GM21390 (cell line): ENCODE measurements around the gene ACP3.
"Not testable (repeated sequence)": the region's sequence is repeated elsewhere in the genome, so short reads cannot be mapped to it uniquely, and the experiment has no call there.

Source experiments
- ATAC-seq: cut with Tn5 transposase; IDR thresholded peaks from one replicate; pipeline ENCODE4 v1.9.1; 2021; ENCODE audit not compliant: unreplicated experiment

The ACP3 gene, protein sequence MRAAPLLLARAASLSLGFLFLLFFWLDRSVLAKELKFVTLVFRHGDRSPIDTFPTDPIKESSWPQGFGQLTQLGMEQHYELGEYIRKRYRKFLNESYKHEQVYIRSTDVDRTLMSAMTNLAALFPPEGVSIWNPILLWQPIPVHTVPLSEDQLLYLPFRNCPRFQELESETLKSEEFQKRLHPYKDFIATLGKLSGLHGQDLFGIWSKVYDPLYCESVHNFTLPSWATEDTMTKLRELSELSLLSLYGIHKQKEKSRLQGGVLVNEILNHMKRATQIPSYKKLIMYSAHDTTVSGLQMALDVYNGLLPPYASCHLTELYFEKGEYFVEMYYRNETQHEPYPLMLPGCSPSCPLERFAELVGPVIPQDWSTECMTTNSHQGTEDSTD

DNA sequence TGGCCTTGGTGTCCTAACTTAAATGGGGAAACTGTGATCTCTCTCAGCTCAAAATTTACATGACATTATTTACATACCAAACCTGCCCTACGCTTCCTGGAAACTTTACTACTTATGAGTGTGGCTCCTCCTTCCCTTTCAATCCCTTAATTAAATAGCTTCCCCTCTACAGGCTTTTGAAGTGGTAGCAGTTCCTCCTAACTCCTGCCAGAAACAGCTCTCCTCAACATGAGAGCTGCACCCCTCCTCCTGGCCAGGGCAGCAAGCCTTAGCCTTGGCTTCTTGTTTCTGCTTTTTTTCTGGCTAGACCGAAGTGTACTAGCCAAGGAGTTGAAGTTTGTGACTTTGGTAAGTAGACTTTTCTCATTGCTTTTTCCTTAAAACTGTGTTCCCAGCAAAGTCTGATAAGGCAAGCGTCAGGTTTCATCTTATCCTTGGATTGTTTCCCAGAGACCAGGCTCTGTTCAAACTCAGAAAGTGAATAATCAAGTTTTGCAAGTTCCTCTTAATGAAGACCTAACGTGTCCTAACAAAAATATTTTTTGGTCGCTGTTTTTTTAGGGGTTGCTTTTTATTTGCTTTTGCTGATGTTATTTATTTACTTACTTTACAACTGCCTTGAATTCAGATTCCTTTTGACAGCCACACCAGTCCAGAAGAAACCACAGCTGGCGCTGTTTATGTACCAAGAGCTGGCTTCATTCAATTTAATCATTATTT is at the start of gene ACP3:
ACP3 (plus strand) TSS at position 179 of the 720 bp plus-strand sequence; CDS start at position 229, 50 bp downstream.
- ATAC-seq = no peak

DNA sequence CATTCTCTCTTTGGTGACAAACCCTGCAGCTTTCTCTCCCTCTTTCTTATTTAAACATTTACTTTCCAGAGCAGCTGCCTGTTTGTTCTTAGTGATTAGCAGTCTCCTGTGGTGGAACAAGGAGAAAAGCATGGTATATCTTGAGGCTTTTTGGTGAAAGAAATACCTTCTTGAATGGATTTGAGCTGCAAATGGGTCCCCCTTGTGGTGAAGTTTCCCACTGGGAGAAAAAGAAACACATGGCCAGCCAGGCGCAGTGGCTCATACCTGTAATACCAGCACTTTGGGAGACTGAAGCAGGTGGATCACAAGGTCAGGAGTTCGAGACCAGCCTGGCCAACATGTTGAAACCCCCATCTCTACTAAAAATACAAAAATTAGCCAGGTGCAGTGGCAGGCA is 48.3 kb upstream of the ACP3 start:
- no peak for ATAC-seq

DNA sequence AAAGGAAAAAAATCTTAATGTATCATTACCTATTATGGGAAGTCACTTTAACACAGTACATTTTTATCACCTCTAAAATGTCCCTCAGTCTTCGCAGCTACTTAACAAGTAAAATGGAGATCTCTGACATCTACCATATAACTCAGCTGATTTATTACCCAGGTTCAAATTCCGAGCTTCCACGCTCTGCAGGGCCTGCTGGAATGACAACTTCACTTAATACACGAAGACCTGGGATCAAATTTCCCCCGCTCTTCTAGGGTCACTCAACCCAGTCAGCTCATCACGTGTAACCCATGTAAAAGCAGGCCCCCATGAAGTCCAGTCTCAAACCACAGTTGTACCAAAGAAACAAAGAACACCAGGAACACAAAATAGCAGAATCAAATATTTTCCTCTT is 44.2 kb upstream of the ACP3 start:
- no peak for ATAC-seq

DNA sequence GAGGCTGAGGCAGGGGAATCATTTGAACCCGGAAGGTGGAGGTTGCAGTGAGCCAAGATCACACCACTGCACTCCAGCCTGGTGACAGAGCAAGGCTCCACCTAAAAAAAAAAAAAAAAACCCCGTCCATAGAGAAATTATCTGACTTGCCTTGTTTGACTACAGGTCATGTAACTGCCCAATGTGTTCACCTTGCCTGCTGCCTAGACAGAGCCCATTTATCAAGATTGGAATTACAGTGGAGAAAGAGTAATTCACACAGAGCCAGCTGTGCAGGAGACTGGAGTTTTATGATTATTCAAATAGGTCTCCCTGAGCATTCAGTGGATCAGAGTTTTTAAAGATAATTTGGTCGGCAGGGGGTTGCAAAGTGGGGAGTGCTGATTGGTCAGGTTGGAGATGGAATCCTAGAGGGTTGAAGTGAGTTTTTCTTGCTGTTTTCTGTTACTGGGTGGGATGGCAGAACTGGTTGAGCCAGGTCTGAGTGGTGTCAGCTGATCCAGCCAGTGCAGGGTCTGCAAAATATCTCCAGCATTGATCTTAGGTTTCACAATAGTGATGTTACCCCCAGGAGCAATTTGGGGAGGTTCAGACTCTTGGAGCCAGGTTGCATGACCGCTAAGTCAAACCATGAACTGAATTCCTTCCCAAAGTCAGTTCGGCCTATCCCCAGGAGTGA is 40.8 kb upstream of the ACP3 start:
- ATAC-seq = no peak

DNA sequence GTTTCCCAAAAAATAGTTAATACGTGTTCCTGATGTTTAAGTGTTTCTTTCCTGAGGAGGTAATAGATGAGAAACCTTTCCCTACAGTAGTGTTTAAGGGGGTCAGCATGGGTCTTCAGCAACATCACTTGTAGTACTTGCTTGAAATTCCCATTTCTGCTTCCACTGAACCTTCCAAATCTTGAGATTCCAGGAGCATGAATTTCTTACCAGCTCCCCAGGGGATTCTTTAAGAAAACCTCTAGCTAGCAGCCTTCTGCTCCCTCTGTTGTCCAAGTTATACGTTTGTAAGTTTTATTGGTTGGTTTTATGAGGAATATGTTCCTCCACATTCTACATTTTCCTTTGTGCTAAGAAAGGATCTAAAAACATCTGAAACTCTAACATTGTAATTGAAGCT is 38.2 kb upstream of the ACP3 start:
- no peak for ATAC-seq

DNA sequence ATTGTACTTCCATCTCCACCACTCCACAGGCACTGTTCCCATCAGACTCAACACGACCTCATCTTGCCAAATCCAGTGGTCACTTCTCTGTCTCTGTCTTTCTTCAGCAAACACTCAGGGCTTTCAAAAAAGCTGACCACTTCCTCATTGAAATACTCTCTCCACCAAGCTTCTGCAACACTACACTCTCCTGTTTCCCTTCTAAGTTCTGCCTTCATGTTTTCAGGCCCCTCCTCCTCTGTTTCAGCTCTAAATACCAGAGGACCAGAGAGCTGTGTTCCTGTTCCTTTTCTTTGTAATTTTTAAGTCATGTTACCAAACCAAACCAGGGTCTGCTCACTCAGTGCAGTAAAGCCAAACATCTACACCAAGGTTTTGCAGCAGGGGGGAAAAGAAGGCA is 33.8 kb upstream of the ACP3 start:
- no peak for ATAC-seq

DNA sequence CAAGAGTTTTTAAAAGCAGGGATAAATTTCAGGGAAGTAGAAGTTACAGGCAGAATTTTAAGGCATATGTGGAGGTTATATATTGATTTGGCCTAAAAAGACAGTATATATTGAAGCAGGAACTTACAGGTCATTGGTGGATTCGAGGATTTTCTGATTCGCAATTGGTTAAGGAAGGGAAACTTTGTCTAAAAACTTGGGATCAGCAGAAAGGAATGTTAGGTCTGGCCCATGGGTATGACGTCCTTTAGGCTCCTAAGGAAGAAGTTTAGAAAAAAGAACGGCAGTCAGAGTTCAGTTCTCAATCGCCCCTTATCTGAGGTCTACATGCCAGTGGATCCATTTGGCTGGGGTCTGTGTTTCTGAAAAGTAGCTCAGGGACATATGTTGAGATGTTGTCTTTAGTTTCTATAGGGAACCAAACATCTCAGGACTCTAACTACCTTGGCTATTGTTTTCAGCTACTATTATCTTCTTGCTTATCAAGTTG is 33.2 kb upstream of the ACP3 start:
- no peak for ATAC-seq

DNA sequence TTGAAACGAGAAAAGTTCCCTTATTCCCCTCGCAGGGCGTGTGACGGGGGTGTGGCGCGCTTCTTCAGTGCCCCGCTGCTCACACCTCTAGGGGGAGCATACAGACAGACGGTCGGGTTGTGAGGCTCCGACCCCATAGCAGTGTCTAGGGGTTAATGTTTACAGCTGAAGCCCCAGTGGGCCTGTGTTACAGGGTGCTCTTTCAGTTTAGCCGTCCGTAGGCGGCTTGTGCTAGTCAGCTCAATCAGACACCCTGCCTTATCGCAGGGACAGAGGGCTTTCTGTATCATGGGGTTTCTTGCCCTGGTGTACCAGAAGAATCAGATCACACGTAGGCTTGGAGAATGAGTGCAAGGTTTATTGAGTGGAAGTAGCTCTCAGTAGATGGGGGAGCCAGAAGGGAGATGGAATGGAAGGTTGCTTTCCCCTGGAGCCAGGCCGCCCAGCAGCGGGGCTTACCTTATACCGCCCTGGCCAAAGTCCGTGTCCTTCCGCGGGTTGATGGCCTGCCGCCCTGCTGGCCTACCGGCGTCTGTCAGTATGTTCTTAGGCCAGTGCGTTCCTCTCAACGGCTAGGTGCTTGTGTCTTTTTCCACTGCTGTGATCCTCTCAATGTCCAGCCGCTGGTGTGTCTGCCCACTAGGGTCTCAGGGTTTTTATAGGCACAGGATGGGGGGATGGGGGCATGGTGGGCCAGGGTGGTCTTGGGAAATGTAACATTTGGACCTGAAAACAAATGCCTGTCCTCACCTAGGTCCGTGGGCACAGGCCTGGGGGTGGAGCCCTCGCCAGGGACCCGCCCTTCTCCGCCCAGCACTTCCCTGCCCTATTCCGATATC is 32.2 kb upstream of the ACP3 start:
- ATAC-seq = no peak

DNA sequence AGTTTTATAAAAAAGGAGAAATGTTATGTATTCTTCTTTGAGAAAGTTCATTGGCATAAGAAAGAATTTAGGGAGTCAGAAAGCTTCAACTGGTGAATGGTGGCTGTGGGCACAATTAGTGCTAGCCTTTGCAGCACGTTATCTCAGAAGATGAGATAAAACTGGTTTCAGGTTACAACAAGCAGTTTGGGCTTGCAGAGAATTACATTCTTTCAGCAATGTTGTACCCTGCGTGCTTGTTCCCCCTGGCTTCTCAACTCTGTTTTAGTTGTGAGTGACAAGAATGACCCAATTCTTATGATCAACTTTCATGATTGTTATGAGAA is 31.6 kb upstream of the ACP3 start:
- no peak for ATAC-seq

DNA sequence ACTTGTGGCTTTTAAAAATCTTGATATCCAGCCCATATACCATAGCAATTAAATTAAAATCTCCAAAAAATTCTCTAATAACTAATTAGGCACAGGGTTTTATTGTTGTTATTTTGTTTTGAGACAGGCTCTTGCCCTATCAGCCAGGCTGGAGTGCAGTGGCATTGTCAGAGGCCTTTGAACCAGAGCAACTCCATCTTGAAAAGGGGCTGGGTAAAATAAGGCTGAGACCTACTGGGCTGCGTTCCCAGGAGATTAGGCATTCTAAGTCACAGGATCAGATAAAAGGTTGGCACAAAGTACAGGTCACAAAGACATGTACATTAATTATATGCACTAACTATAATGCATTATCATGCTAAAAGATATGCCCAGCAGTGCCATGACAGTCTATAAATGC is 31.2 kb upstream of the ACP3 start:
- no peak for ATAC-seq

DNA sequence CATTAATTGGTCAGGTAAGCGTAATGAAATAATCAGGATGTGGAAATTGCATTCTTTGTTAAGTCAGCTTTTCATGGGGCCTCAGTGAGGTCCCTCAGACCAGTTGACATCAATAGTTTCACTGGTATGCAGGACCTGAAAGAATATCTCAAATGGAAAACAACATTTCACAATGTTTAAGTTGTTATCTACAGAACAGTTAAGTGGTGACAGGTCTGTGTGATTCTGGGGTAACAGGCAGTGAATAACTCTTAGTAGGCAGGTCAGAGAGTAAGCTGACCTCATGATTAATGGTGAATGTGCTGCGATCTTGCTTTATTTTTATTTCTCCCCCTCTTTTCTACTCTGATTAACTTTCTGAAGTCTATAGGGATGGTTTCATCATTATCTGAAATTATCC is 28.9 kb upstream of the ACP3 start:
- ATAC-seq = no peak

DNA sequence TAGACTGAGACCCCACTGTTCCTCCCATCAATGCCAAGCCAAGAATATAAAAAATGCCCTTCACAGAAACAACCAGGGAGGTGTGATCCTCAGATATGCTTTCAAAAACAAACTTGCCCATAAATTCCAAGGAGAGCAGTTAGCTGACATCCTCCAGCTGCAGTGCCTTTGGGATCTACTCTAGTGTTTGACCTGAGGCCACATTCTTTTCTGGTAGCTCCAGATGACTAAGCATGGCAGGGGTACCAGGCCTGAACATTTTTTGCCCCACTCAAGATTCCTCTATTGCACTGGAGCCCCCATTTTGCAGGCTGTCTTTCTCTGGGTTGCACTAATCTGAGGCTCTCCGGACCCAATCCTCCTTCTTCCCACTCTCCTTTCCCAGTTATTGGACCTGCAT is 27.9 kb upstream of the ACP3 start:
- no peak for ATAC-seq

DNA sequence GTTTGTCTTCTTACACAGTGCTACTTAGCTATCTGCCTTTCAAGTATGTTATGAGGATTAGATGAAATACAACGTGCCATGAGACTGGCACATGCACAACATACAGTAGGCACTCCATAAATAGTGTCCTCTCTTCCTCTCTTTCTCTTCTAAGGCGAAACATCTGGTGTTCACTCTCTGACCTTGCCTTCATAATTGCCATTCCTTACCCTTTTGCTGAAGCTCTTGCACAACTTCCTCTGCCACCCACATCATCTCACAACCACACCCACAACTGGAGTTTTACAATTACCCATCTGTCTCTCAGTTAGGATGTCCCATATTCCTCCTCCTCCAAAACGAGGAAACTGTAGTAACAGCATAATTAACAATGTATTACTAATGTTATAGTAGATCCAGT is 26.4 kb upstream of the ACP3 start:
- no peak for ATAC-seq

DNA sequence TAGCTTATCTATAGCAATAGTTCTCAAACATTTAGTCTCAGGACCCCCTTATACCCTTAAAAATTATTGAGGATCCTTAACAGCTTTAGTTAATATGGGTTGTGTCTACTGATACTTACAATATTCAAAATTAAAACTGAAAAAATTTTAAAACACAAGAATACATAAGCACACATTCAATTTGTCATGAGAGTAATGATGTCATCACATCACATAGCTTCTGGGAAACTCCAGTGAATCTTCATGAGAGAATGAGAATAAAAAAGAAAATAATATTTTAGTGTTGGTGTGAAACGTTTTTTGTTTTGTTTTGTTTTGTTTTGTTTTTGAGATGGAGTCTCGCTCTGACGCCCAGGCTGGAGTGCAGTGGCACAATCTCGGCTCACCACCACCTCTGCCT is 25.2 kb upstream of the ACP3 start:
- ATAC-seq = no peak

DNA sequence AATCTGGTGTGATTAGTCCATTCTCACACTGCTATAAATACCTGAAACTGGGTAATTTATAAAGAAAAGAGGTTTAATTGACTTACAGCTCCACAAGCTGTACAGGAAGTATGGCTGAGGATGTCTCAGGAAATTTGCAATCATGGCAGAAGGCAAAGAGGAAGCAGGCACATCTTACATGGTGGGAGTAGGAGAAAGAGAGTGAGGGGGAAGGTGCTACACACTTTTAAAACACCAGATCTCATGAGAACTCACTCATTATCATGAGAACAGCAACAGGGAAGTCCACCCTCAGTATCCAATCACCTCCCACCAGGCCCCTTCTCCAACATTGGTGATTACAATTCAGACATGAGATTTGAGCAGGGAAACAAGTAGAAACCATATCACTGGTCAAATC is 24.0 kb upstream of the ACP3 start:
- no peak for ATAC-seq

DNA sequence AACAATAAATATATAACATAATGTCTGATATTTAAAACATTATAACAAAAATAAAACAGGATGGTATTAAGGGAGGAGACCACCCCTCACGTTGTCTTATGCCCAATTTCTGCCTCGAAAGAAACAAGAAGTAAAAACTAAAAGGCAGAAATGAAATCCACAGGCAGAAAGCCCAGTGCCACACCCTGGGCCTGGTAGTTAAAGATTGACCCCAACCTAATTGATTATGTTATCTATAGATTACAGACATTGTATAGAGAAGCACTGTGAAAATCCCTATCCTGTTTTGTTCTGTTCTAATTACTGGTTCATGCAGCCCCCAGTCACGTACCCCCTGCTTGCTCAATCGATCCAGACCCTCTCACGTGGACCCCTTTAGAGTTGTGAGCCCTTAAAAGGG is 22.3 kb upstream of the ACP3 start:
- no peak for ATAC-seq

DNA sequence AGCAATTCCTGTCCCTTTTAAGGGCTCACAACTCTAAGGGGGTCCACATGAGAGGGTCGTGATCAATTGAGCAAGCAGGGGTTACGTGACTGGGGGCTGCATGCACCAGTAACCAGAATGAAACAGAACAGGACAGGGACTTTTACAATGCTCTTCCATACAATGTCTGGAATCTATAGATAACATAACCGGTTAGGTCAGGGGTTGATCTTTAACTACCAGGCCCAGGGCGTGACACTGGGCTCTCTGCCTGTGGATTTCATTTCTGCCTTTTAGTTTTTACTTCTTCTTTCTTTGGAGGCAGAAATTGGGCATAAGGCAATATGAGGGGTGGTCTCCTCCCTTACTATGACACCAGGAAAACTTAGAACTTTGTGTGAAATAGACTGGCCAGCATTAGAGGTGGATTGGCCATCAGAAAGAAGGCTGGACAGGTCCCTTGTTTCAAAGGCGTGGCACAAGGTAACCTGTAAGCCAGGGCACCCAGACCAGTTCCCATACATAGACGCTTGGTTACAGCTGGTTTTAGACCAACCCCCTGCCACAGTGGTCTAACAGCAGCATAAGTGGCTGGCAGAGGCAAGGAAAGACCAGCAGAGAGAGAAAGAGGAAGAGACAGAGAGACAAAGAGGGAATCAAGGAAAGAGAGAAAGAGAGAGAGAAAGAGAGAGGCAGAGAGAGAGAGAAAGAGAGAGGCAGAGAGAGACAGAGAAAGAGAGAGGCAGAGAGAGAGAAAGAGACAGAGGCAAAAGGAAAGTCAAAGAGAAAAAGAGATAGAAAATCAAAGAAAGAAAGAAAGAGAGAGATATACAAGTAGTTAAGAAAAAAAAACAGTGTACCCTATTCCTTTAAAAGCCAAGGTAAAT is 13.6 kb upstream of the ACP3 start:
- ATAC-seq = not testable (repeated sequence)

DNA sequence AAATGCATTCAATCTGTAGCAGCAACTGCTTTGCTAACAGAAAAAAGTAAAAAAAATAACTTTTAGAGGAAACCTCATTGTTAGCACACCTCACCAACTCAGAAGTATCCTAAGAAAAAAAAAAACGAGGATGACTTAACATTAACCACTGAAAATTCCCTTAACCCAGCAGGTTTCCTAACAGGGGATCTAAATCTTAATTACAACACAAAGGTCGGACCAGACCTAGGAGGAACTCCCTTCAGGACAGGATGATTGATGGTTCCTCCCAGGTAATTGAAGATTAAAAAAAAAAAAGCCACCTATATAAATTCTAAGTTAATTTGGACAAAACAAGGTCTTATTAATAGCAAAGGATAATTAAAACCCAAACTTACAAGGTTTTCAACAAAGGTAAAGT is 12.9 kb upstream of the ACP3 start:
- ATAC-seq = not testable (repeated sequence)

DNA sequence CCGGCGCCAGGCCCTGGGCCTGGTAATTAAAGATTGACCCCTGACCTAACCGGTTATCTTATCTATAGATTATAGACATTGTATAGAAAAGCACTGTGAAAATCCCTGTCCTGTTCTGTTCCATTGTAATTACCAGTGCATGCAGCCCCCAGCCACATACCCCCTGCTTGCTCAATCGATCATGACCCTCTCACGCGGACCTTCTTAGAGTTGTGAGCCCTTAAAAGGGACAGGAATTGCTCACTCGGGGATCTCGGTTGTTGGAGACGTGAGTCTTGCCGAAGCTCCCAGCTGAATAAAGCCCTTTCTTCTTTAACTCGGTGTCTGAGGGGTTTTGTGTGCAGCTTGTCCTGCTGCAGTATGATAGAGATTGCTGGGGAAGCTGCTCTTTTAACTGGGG is 7.2 kb upstream of the ACP3 start:
- not testable (repeated sequence) for ATAC-seq

DNA sequence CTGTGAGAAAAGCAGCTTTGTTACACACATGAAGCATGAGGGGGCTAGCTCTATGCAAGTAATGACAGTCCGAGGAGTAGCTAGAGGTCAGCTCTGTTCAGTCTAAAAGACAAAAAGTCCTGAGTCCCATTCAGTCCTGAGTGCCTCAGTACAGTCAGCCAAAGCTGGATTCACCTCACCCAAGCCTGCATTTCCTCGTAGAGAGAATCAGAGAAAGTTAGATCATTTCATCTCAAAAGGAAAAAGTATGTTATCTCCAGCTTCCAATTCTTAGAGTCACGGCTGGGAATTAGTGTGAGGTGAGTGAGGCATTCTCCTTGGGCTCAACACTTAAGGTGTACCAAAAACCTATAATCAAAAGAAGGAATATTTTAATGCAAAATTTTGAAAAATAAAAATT is 5.9 kb upstream of the ACP3 start:
- no peak for ATAC-seq
